DND-41 (cell line): ENCODE data around the gene SERINC2.

Experiments
- CTCF ChIP-seq: IDR thresholded peaks from 2 replicates; pipeline ENCODE4 v1.5.1; 2012; ENCODE audit warnings: borderline replicate concordance, low read length, moderate library complexity, mild to moderate bottlenecking; ENCODE audit not compliant: poor library complexity, severe bottlenecking; ENCODE audit errors: extremely low read depth
- EZH2 ChIP-seq: IDR thresholded peaks from 3 replicates; pipeline ENCODE4 v1.6.1; 2012; ENCODE audit warnings: borderline replicate concordance, low read depth, mild to moderate bottlenecking, moderate library complexity, low read length, inconsistent platforms; ENCODE audit not compliant: severe bottlenecking

DNA sequence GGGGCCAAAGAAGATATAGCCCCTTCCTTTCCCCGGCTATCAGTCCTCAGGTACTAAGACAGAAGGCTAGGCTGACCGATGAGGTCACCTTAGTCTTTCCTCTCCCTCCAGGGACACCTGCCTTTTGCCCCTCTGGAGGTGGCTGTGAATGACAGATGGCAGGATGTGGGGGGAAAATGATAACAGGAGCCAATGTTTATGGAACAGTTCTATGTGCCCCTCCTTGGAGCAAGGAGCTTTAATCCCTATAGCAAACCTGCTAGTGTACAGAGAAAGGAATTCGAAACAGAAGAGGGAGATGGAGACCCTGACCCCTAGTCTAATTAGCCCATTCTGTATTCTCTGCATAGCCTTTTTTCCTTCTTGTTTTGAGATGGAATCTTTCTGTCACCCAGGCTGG, 28.1 kb downstream of the SERINC2 start:
- TF ChIP-seq CTCF, result no peak
- no peak for TF ChIP-seq EZH2
